COLO668 (cell line): ENCODE data around the gene CARD8.

Experiments
- DNase-seq: peaks from one replicate; lab custom pipeline; 2025; ENCODE audit not compliant: unreplicated experiment; lab: John Stamatoyannopoulos, UW

The CARD8 gene

DNA sequence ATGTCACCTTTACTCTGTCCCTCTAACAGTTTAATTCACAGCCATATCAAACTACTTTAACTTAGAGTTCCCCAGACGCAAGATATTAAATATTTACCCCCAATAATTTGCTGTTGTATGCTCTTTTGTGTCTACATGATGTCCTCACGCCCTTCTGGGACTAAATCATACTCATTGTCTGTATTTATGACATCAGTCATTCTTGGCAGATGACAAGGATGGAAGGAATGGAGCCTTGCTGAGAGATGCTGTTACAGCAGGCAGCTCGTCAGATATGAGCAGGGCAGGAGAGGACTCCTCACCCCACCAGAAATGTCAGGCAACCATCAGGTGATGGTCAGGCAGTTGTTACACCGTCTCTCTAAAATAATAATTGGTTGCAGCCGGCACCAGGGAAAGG, 41.8 kb downstream of the CARD8 start:
- no peak for DNase-seq

GRCh38 chr19:48210005-48210404, 45.7 kb downstream of the CARD8 start:
- DNase-seq = no peak

DNA sequence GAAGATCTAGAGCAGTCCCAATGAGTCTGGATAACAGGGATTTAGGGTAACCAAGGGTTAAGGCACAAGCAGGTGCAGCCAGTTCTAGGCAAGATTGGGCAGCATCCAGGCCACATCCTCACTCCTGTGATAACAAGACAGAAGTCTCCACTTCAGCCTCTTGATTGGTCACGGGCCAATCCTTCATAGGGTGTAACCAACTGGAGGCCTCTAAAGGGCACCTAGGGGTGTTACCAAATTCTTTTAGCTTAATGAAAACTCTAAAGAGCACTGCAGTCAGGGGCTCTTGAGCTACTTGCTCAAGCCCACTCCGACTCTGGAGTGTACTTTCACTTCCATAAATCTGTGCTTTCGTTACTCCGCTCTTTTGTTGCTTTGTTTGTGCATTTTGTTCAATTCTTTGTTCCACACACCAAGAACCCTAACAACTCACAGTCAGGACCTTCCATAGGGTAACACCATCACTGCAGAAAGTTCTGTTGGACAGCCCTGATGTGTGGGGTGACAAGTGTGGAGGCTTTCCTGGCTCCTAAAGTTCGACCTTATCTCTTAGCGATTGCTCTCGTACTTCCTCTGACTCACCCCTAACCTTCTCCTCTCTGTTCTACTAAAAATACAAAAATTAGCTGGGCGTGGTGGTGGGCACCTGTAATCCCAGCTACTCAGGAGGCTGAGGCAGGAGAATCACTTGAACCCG, 49.2 kb downstream of the CARD8 start:
- DNase-seq = no peak

DNA sequence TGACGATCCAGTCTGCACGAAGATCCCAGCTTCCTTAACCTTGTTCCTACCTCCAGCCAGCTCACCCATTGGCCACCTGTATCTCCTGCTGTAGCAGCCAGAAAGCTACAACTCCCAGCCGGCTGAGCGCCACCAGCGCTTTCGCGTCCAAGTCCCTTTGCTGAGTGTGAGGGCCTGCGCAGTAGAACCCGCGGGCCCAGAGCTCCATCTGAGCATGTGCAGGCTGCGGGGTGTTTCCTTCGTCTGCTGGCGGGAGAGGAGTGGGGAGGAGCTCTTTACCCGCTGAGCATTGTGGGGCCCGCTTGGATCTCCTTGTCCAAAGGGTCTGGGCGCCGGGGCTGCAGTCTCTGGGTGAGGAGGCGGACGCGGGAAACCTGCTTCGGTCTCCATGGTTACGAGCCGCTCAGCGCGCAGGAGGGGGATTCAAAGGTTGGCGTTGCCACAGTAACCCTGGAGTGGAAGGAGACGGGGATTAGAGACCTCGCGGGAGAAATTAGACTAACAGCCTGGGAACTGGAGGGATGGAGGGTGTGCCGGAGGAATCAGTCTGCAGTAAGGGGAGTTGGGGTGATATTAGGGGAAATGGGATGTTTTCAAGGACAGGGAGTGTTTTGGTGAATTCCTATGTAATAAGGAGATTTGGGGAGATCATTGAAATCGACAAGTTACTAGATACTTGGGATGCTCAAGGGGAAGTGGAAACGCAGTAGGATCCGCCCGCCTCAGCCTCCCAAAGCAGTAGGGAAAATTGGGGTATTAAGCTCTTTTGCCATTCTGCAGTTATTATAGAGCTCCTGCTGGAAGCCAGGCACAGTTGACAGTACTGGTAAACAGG, 51.7 kb downstream of the CARD8 start:
- DNase-seq = peak; percentile 96

- peak; percentile 23 for DNase-seq
Observed at GRCh38 chr19:48203222-48203793, 52.4 kb downstream of the CARD8 start.

DNA sequence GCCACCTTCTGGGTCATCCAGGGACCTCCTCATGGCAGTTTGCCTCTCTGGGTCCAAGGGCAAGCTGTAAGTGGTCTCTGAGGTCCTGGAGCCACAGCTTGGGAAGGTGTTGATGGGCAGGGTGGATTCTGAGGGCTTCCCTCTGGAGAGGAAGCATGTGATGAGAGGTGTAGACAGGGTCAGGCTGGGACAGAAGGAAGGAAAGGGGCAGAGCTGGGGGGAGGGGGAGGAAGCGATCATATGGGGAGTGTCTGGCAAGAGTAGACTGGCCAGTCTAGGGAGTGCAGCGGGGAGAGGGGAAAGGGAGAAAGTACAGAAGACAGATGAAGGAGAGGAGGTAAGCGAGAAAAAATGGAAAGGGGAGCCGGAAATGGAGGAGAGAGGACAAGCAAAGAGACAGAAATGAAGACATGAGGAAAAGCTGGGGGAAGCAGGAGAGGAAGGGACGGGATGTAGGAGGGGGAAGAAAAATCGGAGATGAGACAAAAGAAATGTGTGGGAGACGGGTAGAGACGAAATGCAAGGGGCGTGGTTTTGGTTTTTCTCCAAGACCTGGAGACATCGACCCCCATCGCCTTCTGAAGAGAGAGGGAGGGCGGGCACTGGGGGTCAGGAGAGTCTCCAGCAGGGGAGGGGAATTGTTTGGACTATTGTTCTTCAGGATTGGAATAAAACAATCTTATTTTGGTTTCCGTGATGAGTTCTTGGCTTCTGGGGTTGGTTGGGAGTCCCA, 58.6 kb downstream of the CARD8 start:
- DNase-seq = no peak

DNA sequence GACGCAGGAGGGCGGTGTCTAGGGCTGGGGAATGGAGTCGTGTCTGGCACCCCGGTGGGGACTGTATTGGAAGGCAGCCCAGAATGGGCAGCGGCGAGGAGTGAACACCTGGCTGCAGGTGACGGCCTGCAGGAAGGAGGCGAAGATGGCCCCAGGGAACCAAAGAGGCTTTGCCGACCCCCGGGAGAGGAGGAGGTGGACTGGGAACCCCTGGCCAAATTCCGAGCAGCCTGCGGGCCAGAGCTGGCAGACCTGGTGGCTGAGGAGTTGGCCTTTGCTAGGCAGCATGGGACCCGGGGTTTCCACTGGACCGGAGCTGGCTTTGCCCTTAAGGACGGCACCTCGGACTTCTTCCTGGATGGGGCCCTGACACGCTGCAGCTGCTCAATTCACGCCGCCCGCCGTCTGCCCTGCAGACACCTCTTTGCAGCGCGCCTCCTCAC, 59.4 kb downstream of the CARD8 start:
- DNase-seq = no peak

DNA sequence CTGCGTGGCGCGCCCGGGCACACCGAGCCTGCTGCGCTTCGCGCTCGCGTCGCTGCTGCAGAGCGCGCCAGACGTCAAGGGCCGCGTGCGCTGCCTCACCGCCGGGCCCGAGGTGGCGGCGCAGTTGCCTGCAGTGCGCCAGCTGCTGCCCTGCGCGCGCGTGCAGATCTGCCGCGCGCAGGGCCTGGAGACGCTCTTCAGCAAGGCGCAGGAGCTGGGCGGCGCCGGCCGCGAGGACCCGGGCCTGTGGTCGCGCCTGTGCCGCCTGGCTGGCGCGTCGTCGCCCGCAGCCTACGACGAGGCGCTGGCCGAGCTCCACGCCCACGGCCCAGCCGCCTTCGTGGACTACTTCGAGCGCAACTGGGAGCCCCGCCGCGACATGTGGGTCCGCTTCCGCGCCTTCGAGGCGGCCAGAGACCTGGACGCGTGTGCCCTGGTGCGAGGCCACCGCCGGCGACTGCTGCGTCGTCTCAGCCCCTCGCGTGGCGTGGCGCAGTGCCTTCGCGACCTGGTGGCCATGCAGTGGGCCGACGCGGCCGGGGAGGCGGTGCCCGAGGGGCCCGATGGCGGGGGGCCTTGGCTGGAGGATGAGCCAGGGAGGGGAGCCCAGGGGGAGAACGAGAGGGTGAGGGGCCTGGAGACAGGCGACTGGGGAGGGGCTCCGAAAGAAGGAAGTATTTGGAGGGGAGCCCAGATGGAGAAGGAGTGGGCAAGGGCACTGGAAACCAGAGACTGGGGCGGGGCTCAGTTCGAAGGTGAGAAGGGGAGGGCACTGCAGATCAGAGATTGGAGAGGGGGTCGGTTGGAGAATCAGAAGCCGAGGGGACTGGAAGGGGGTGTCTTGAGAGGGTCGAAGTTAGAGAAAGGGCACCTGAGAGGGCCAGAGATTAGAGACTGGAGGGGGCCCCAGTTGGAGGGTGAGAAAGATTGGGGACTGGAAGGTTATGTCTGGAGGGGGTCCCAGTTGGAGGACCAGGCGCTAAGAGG, 60.6 kb downstream of the CARD8 start:
- no peak for DNase-seq

- DNase-seq = peak; percentile 6
Observed at GRCh38 chr19:48194041-48194843, 61.5 kb downstream of the CARD8 start.

DNA sequence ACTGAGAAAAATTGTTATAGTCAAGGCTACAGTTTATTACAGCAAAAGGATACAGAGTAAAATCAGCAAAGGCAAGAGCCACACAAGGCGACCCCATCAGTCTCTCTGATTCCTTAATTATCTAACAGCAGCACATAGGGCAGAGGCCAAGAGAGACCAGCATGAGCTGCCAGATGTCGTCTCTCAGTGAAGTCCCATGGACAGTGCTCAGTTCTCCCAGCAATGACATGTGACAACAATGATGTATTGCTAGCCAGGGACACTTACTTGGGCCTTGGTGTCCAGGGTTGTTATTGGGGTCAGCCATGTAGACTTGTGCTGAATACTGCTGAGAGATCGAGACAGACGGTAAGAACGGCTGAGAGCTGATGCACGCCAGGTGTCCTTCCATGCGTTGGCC, 63.0 kb downstream of the CARD8 start:
- DNase-seq = no peak

DNA sequence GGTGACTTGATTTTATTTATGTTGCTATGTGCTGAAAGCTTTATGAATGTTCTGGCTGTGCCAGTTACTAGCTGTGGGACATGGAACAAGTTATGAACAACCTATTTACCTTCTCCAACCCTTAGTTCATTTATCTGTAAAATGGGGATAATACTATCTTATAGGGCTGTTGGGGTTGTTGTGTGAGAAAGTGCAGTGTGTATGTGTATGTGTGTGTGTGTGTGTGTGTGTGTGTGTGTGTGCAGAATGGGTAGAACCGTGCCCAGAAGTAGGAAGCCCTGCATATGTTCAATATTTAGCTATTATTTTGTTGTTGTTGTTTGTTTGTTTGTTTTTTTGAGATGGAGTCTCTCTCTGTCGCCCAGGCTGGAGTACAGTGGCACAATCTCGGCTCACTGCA, 64.8 kb downstream of the CARD8 start:
- no peak for DNase-seq

GRCh38 chr19:48190288-48190884, 65.3 kb downstream of the CARD8 start:
- peak; percentile 19 for DNase-seq

- no peak for DNase-seq
Observed at GRCh38 chr19:48186541-48186991, 69.1 kb downstream of the CARD8 start.

DNA sequence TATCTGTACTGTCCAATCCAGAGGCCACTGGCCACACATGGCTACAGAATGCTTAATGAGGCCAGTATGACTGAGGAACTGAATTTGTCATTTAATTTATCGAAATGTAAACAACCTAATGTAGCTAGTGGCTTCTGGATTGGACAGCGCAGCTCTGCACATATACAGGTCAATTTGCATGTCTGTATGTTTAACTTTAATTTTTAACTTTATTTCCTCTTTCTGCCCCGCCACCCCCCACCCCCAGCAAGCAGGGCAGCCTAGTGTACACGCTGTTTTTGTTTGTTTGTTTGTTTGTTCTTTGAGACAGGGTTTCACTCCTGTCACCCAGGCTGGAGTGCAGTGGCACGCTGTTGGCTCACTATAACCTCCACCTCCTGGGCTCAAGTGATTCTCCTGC, 69.7 kb downstream of the CARD8 start:
- DNase-seq = no peak

GRCh38 chr19:48183356-48183755, 72.4 kb downstream of the CARD8 start:
- DNase-seq = no peak

GRCh38 chr19:48182434-48182833, 73.3 kb downstream of the CARD8 start:
- DNase-seq = no peak

- DNase-seq = no peak
Observed at GRCh38 chr19:48181505-48181904, 74.2 kb downstream of the CARD8 start.

DNA sequence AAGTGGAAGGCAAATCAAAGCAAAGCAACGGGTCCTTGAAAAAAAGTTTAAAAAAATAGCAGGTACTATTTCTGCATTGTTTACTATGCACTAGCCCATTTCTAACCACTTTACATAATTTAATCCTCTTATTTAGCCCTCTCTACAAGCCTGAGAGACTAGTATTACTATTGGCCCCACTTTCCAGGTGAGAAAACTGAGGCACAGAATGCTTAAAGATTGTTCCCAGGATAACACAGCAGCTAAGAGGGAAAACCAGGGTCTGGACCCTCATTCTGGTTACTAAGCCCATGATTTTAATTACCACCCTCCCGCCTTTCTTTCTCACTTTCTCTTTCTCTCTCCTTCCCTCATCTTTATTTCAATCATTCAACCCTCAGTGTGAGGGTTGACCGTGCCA, 79.5 kb downstream of the CARD8 start:
- DNase-seq = no peak

GRCh38 chr19:48175578-48175977, 80.1 kb downstream of the CARD8 start:
- DNase-seq = no peak
